Bronchial epithelial cell (primary cell): ENCODE results near the gene ZNF423. TPM values are rescaled to one million over a fixed set of nuclear protein-coding genes. Genes with fewer than 3 reads are reported as not detected.

ENCODE experiments used
- DNase-seq: peaks from one replicate; pipeline ENCODE4 v3.0.0-alpha.2; 2010; ENCODE audit warnings: low read depth
- FAIRE-seq: peaks from 2 replicates; lab custom pipeline; 2011; peaks lifted over from hg19 to GRCh38; lab: Jason Lieb, UNC
- H3K27me3 ChIP-seq: 2 replicates; pipeline ENCODE4 v1.5.1; 2011; ENCODE audit warnings: low read length; ENCODE audit not compliant: control insufficient read depth, insufficient read depth
- H3K36me3 ChIP-seq: 2 replicates; pipeline ENCODE4 v1.5.1; 2011; ENCODE audit warnings: low read length; ENCODE audit not compliant: control insufficient read depth, insufficient read depth
- H3K4me3 ChIP-seq: 2 replicates; pipeline ENCODE4 v1.5.1; 2011; ENCODE audit warnings: mild to moderate bottlenecking, low read depth, low read length, control low read depth
- total RNA-seq: library from RNA; depleted of rRNA; stranded (reverse); fragments of >200 nt; gene quantifications from 2 replicates; pipeline ENCODE4 v1.2.1, GENCODE V29; 2014
- TF ChIP-seq, protein P1 (sequence below): IDR thresholded peaks from 2 replicates; pipeline ENCODE4 v1.5.1; 2011; ENCODE audit warnings: mild to moderate bottlenecking, moderate library complexity, low read length, control low read depth, inconsistent platforms; ENCODE audit not compliant: insufficient read depth, severe bottlenecking

The ZNF423 gene
- total RNA-seq, 1 donor from 2014 or later, result under 0.01 TPM

DNA sequence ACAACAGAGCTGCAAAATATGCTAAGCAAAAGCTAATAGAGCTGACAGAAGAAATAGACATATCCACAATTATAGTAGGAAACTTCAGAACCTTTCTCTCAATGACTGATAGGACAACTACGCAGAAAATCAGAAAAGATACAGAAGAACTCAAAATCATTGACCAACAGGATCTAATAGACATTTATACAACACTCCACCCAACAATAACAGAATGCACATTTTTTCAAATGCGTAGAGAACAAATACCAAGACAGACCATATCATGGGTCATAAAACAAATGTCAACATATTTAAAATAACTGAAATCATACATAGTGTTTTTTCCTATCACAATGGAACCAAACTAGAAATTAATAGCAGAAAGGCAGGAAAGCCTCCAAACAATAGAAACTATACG, 244.9 kb downstream of the ZNF423 start:
- no peak for DNase-seq
- no peaks in the 10 kb centered on the region for H3K36me3 ChIP-seq
- no peak for FAIRE-seq
- TF ChIP-seq, protein P1, sequence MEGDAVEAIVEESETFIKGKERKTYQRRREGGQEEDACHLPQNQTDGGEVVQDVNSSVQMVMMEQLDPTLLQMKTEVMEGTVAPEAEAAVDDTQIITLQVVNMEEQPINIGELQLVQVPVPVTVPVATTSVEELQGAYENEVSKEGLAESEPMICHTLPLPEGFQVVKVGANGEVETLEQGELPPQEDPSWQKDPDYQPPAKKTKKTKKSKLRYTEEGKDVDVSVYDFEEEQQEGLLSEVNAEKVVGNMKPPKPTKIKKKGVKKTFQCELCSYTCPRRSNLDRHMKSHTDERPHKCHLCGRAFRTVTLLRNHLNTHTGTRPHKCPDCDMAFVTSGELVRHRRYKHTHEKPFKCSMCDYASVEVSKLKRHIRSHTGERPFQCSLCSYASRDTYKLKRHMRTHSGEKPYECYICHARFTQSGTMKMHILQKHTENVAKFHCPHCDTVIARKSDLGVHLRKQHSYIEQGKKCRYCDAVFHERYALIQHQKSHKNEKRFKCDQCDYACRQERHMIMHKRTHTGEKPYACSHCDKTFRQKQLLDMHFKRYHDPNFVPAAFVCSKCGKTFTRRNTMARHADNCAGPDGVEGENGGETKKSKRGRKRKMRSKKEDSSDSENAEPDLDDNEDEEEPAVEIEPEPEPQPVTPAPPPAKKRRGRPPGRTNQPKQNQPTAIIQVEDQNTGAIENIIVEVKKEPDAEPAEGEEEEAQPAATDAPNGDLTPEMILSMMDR, result no peak
- no peaks in the 10 kb centered on the region for H3K27me3 ChIP-seq
- no peak overlapping the region for H3K4me3 ChIP-seq

- FAIRE-seq, result no peak
- no peaks in the 10 kb centered on the region for H3K27me3 ChIP-seq
- no peaks in the 10 kb centered on the region for H3K36me3 ChIP-seq
- H3K4me3 ChIP-seq, result no peak overlapping the region
- no peak for DNase-seq
- TF ChIP-seq, protein P1, result no peak
Measured at GRCh38 chr16:49608779-49609178, 247.1 kb downstream of the ZNF423 start.

DNA sequence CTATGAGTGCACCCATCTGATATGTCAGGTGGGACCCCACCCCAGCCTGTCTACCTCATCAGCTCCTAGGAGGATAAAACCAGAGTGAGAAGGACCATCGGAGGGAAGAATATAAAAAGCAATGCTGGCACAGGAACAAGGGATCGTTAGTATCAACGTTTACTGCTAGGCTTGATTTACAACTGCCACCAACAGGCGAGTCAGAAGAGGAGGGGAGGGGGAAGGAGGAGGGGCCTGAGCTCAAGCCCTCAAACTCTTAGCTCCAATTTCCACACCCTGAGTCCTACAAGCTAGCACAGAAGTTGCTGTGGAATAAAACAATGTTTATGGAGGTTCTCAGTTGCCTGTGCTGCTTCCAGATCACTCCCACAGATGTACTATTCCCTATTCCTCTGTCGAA, 247.8 kb downstream of the ZNF423 start:
- Histone ChIP-seq H3K27me3 (no peaks in the 10 kb centered on the region), H3K36me3 (no peaks in the 10 kb centered on the region), H3K4me3 (no peak overlapping the region)
- TF ChIP-seq, protein P1, result no peak
- no peak for DNase-seq
- FAIRE-seq, result no peak

GRCh38 chr16:49605536-49606254, 250.2 kb downstream of the ZNF423 start:
- Histone ChIP-seq H3K36me3 (no peaks in the 10 kb centered on the region), H3K27me3 (no peaks in the 10 kb centered on the region), H3K4me3 (no peak overlapping the region)
- TF ChIP-seq, protein P1, result no peak
- no peak for FAIRE-seq
- no peak for DNase-seq

- H3K36me3 ChIP-seq, result no peaks in the 10 kb centered on the region
- H3K4me3 ChIP-seq, result no peak overlapping the region
- H3K27me3 ChIP-seq, result no peaks in the 10 kb centered on the region
- DNase-seq, result no peak
- TF ChIP-seq, protein P1, result no peak
- no peak for FAIRE-seq
Measured at GRCh38 chr16:49604602-49605001, 251.3 kb downstream of the ZNF423 start.

GRCh38 chr16:49603956-49604355, 252.0 kb downstream of the ZNF423 start:
- FAIRE-seq, result no peak
- Histone ChIP-seq H3K4me3 (no peak overlapping the region), H3K27me3 (no peaks in the 10 kb centered on the region), H3K36me3 (no peaks in the 10 kb centered on the region)
- TF ChIP-seq, protein P1, result no peak
- DNase-seq, result no peak
